HepG2 (cell line): Measurements from ENCODE around the gene ZMAT2. TPM values are rescaled to one million over a fixed set of nuclear protein-coding genes. Genes with fewer than 3 reads are reported as not detected.

Source experiments
- AGO1 ChIP-seq: fragments of 200-400 bp; formaldehyde crosslinking; IDR thresholded peaks from 2 replicates; pipeline ENCODE4 v1.6.1; 2017; ENCODE audit warnings: mild to moderate bottlenecking, low read depth, low read length, moderate library complexity; ENCODE audit not compliant: poor library complexity, severe bottlenecking
- ATAD3A ChIP-seq: sonication (generic); formaldehyde crosslinking; IDR thresholded peaks from 2 replicates; pipeline ENCODE4 v1.4.0; 2020; ENCODE audit warnings: missing genetic modification reagents
- CCDC6 ChIP-seq: sonication (generic); formaldehyde crosslinking; IDR thresholded peaks from 2 replicates; pipeline ENCODE4 v1.8.1; 2022; ENCODE audit warnings: mild to moderate bottlenecking, missing genetic modification reagents, moderate library complexity
- HMGXB4 ChIP-seq, 2 experiments: sonication (generic) in 1 of 2; formaldehyde crosslinking in 1 of 2; IDR thresholded peaks; 2 replicates each; pipeline versions ENCODE4 v1.4.0 to v1.6.1; 2018 to 2020; ENCODE audit warnings: missing genetic modification reagents in 2 of 2, borderline replicate concordance in 1 of 2, low read depth in 1 of 2, mild to moderate bottlenecking in 1 of 2, missing biosample characterization in 1 of 2
- LBX2 ChIP-seq: sonication (generic); formaldehyde crosslinking; IDR thresholded peaks from 2 replicates; pipeline ENCODE4 v1.5.0; 2020; ENCODE audit warnings: missing genetic modification reagents, mild to moderate bottlenecking, borderline replicate concordance
- MXI1 ChIP-seq: IDR thresholded peaks from 3 replicates; pipeline ENCODE4 v1.6.1; 2012; ENCODE audit warnings: low read depth, low read length, inconsistent platforms, borderline replicate concordance
- MYC ChIP-seq: sonication (generic); formaldehyde crosslinking; IDR thresholded peaks from 2 replicates; pipeline ENCODE4 v1.9.0; 2021; ENCODE audit warnings: missing genetic modification reagents, borderline replicate concordance
- NFKBIZ ChIP-seq: IDR thresholded peaks from 2 replicates; pipeline ENCODE4 v1.6.1; 2018; ENCODE audit warnings: missing genetic modification reagents, missing compliant biosample characterization
- SALL1 ChIP-seq: sonication (generic); formaldehyde crosslinking; IDR thresholded peaks from 2 replicates; pipeline ENCODE4 v1.8.0; 2022; ENCODE audit warnings: mild to moderate bottlenecking, missing genetic modification reagents
- SP4 ChIP-seq: sonication (generic); formaldehyde crosslinking; IDR thresholded peaks from 2 replicates; pipeline ENCODE4 v1.8.1; 2023; ENCODE audit warnings: mild to moderate bottlenecking, missing genetic modification reagents
- ZFAT ChIP-seq: sonication (generic); formaldehyde crosslinking; conservative IDR thresholded peaks from 2 replicates; pipeline ENCODE4 v1.8.1; 2023; ENCODE audit warnings: missing genetic modification reagents, inconsistent platforms
- ZMAT3 ChIP-seq: sonication (generic); formaldehyde crosslinking; conservative IDR thresholded peaks from 2 replicates; pipeline ENCODE4 v1.7.0; 2021; ENCODE audit warnings: missing genetic modification reagents
- ZNF329 ChIP-seq: sonication (generic); formaldehyde crosslinking; IDR thresholded peaks from 2 replicates; pipeline ENCODE4 v1.9.0; 2021; ENCODE audit warnings: low read depth, mild to moderate bottlenecking, missing genetic modification reagents
- ZNF335 ChIP-seq: sonication (generic); formaldehyde crosslinking; IDR thresholded peaks from 2 replicates; pipeline ENCODE4 v1.4.0; 2020; ENCODE audit warnings: missing genetic modification reagents
- ZNF337 ChIP-seq: sonication (generic); formaldehyde crosslinking; IDR thresholded peaks from 2 replicates; pipeline ENCODE4 v1.5.1; 2020; ENCODE audit warnings: missing genetic modification reagents, low read depth, mild to moderate bottlenecking, borderline replicate concordance
- ZNF510 ChIP-seq: sonication (generic); formaldehyde crosslinking; IDR thresholded peaks from 2 replicates; pipeline ENCODE4 v1.4.0; 2020; ENCODE audit warnings: low read depth, mild to moderate bottlenecking, missing genetic modification reagents
- ZNF552 ChIP-seq: sonication (generic); formaldehyde crosslinking; IDR thresholded peaks from 2 replicates; pipeline ENCODE4 v1.9.0; 2022; ENCODE audit warnings: missing genetic modification reagents, mild to moderate bottlenecking, borderline replicate concordance
- ZNF782 ChIP-seq: sonication (generic); formaldehyde crosslinking; IDR thresholded peaks from 2 replicates; pipeline ENCODE4 v1.4.0; 2020; ENCODE audit warnings: missing genetic modification reagents, mild to moderate bottlenecking, borderline replicate concordance
- polyA plus RNA-seq, 8 experiments: library from polyadenylated mRNA; depleted of rRNA in 3 of 8; stranded (reverse) in 7 of 8; unstranded in 1 of 8; fragments of >200 nt; fragmentation: Illumina TruSeq in 4 of 8; extraction: Trizol in 4 of 8; gene quantifications; 2 replicates each; pipeline versions ENCODE4 v1.2.1 to v1.2.3, GENCODE V29; 2011 to 2016; ENCODE audit warnings: low read depth in 4 of 8, missing spikeins in 1 of 8, mixed read lengths in 1 of 8; ENCODE audit not compliant: insufficient read depth in 1 of 8
- total RNA-seq, 5 experiments: library from RNA; depleted of rRNA; stranded (reverse); fragments of >200 nt; fragmentation: Illumina TruSeq; extraction: Trizol; gene quantifications; 2 replicates each; pipeline ENCODE4 v1.2.3, GENCODE V29; 2016; ENCODE audit warnings: low read depth in 1 of 5
- TF ChIP-seq, protein P1 (sequence below): sonication (generic); formaldehyde crosslinking; IDR thresholded peaks from 2 replicates; pipeline ENCODE4 v1.8.1; 2022; ENCODE audit warnings: mild to moderate bottlenecking, missing genetic modification reagents
- TF ChIP-seq, protein P2 (sequence below): sonication (generic); formaldehyde crosslinking; IDR thresholded peaks from 2 replicates; pipeline ENCODE4 v1.4.0; 2020; ENCODE audit warnings: missing genetic modification reagents

ZMAT2 gene
- total and polyA plus RNA-seq, 2 of the 13 experiments (the other 11 are each of a cell fraction or from before 2014, with no cell fraction given): 35.4 to 92.8 TPM

- peak; percentile 57 for TF ChIP-seq AGO1
- no peak for TF ChIP-seq LBX2
- TF ChIP-seq HMGXB4 (CRISPR knock-in tag; IDR thresholded peaks at IDR 0.05; ENCODE audit: borderline replicate concordance in 1 of 2, low read depth in 1 of 2): peak; percentile 83 to 88
- TF ChIP-seq, protein P1, sequence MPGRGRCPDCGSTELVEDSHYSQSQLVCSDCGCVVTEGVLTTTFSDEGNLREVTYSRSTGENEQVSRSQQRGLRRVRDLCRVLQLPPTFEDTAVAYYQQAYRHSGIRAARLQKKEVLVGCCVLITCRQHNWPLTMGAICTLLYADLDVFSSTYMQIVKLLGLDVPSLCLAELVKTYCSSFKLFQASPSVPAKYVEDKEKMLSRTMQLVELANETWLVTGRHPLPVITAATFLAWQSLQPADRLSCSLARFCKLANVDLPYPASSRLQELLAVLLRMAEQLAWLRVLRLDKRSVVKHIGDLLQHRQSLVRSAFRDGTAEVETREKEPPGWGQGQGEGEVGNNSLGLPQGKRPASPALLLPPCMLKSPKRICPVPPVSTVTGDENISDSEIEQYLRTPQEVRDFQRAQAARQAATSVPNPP (CRISPR knock-in tag): no peak
- TF ChIP-seq ZMAT3 (CRISPR knock-in tag): no peak; the same call in 1 of the 2 replicates
- peak; percentile 86 for TF ChIP-seq SALL1 (CRISPR knock-in tag)
- TF ChIP-seq ZNF510: no peak
- TF ChIP-seq, protein P2, sequence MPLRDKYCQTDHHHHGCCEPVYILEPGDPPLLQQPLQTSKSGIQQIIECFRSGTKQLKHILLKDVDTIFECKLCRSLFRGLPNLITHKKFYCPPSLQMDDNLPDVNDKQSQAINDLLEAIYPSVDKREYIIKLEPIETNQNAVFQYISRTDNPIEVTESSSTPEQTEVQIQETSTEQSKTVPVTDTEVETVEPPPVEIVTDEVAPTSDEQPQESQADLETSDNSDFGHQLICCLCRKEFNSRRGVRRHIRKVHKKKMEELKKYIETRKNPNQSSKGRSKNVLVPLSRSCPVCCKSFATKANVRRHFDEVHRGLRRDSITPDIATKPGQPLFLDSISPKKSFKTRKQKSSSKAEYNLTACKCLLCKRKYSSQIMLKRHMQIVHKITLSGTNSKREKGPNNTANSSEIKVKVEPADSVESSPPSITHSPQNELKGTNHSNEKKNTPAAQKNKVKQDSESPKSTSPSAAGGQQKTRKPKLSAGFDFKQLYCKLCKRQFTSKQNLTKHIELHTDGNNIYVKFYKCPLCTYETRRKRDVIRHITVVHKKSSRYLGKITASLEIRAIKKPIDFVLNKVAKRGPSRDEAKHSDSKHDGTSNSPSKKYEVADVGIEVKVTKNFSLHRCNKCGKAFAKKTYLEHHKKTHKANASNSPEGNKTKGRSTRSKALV (CRISPR knock-in tag): no peak
- 0 out of 2 replicates have a peak, but pooled peaks have one; percentile 37 for TF ChIP-seq ZNF329 (CRISPR knock-in tag)
- TF ChIP-seq ZNF337 (CRISPR knock-in tag): no peak
- TF ChIP-seq ZNF335: 0 out of 2 replicates have a peak, but pooled peaks have one; percentile 34
- TF ChIP-seq ZNF782: peak; percentile 65
- TF ChIP-seq MYC (CRISPR knock-in tag): peak; percentile 76; the same call in 1 of the 2 replicates
- TF ChIP-seq NFKBIZ (CRISPR knock-in tag): peak; percentile 75; the same call in 1 of the 2 replicates
- TF ChIP-seq MXI1: peak; percentile 85; the same call in 2 of the 3 replicates
- TF ChIP-seq ZNF552 (CRISPR knock-in tag): peak; percentile 67; the same call in 1 of the 2 replicates
- peak; percentile 91 for TF ChIP-seq CCDC6 (CRISPR knock-in tag)
- no peak for TF ChIP-seq ATAD3A (CRISPR knock-in tag)
- no peak for TF ChIP-seq ZFAT (CRISPR knock-in tag)
- TF ChIP-seq SP4: peak; percentile 89
Measured at GRCh38 chr5:140664359-140665119, 35.7 kb upstream of the ZMAT2 start, which contains the start of gene WDR55 (continued).
